Common myeloid progenitor, CD34-positive (primary cell): ENCODE data around the gene PRRT4.

Experiments
- CTCF ChIA-PET: fragments of 350-600 bp; sonication (Branson Sonifier 250); formaldehyde crosslinking; loops from one replicate; lab custom pipeline; 2021; ENCODE audit warnings: antibody characterized with exemption; lab: Charles Lee
- POLR2A ChIA-PET: fragments of 350-600 bp; sonication (Branson Sonifier 250); formaldehyde crosslinking; loops from one replicate; lab custom pipeline; 2021; ENCODE audit warnings: antibody characterized with exemption; lab: Charles Lee
- DNase-seq, 3 donors: peaks; one replicate each; pipeline versions ENCODE4 v3.0.0 to v3.0.0-alpha.2; 2013
- H3K27ac ChIP-seq, 2 experiments: 1 replicate in 1 of 2; 2 replicates in 1 of 2; pipeline ENCODE4 v1.7.0; 2013; ENCODE audit warnings: inconsistent platforms in 2 of 2, low read length in 2 of 2, mild to moderate bottlenecking in 2 of 2, low read depth in 1 of 2, moderate library complexity in 1 of 2; ENCODE audit not compliant: severe bottlenecking in 2 of 2, insufficient read depth in 1 of 2, poor library complexity in 1 of 2
- H3K27me3 ChIP-seq, 5 experiments: replicated peaks in 2 of 5; 1 replicate in 3 of 5; 2 replicates in 2 of 5; pipeline versions ENCODE4 v1.6.1 to v1.7.0; 2013; ENCODE audit warnings: low read length in 4 of 5, mild to moderate bottlenecking in 2 of 5, moderate library complexity in 2 of 5, inconsistent platforms in 1 of 5; ENCODE audit not compliant: insufficient read depth in 5 of 5, control insufficient read depth in 4 of 5
- H3K36me3 ChIP-seq, 4 experiments: 1 replicate in 2 of 4; 2 replicates in 2 of 4; pipeline versions ENCODE4 v1.6.1 to v1.7.0; 2013; ENCODE audit warnings: low read length in 3 of 4, control low read depth in 1 of 4, mild to moderate bottlenecking in 1 of 4; ENCODE audit not compliant: control insufficient read depth in 4 of 4, insufficient read depth in 4 of 4
- H3K4me1 ChIP-seq, 4 experiments: 1 replicate in 3 of 4; 2 replicates in 1 of 4; pipeline versions ENCODE4 v1.6.1 to v1.7.1; 2013; ENCODE audit warnings: low read length in 3 of 4, mild to moderate bottlenecking in 3 of 4, control low read depth in 1 of 4, inconsistent platforms in 1 of 4, moderate library complexity in 1 of 4; ENCODE audit not compliant: control insufficient read depth in 4 of 4, insufficient read depth in 4 of 4; ENCODE audit errors: control extremely low read depth in 1 of 4
- H3K4me3 ChIP-seq, 7 experiments: 1 replicate in 4 of 7; 2 replicates in 3 of 7; pipeline versions ENCODE4 v1.5.1 to v1.7.0; 2013; ENCODE audit warnings: mild to moderate bottlenecking in 7 of 7, low read length in 6 of 7, moderate library complexity in 6 of 7, inconsistent platforms in 2 of 7, low read depth in 2 of 7, control low read depth in 1 of 7; ENCODE audit not compliant: insufficient read depth in 4 of 7, control insufficient read depth in 1 of 7; ENCODE audit errors: extremely low read depth in 1 of 7
- H3K9me3 ChIP-seq, 5 experiments: 1 replicate in 4 of 5; 2 replicates in 1 of 5; pipeline versions ENCODE4 v1.6.1 to v1.7.1; 2013; ENCODE audit warnings: low read length in 4 of 5, mild to moderate bottlenecking in 2 of 5, inconsistent platforms in 1 of 5, low read depth in 1 of 5, moderate library complexity in 1 of 5; ENCODE audit not compliant: control insufficient read depth in 4 of 5, insufficient read depth in 2 of 5; ENCODE audit errors: control extremely low read depth in 1 of 5
- WGBS: methylation state at CpG from one replicate; pipeline ENCODE4 v1.1.5; 2013; ENCODE audit not compliant: insufficient coverage; 5-methylcytosine and 5-hydroxymethylcytosine counted together

The PRRT4 gene

GRCh38 chr7:128344431-128344774, 17.1 kb downstream of the PRRT4 start:
- POLR2A ChIA-PET = no interaction called here

GRCh38 chr7:128343554-128344430, 17.7 kb downstream of the PRRT4 start, which contains the start of gene RBM28:
RBM28 (minus strand) TSS chr7:128343908; CDS start chr7:128343793, 115 bp downstream.
- peaks cover 0 to 3% (median 1%) of the 10 kb centered on the region in 5 experiments for H3K27me3 ChIP-seq
- POLR2A ChIA-PET = interaction anchor here (0.6 kb wide), 2 partner anchors 9 to 15 kb away, joined by 3 read pairs; no protein-coding TSS in a partner anchor
- 0% methylated on average over 33 of the region's 49 CpGs for whole genome bisulfite sequencing
- H3K4me3 ChIP-seq = peak within 1 kb of the TSS; percentile 47 to 96 (median 90)
- H3K9me3 ChIP-seq = no peaks in the 10 kb centered on the region
- CTCF ChIA-PET = interaction anchor here (0.8 to 14.5 kb wide), 15 partner anchors 10 to 538 kb away, joined by 3 to 440 read pairs (median 5); partner anchors contain the start of gene HILPDA
- H3K27ac ChIP-seq = peak within 1 kb of the TSS; percentile 72 to 92
- peaks cover 0 to 16% (median 9%) of the 10 kb centered on the region in 4 experiments for H3K36me3 ChIP-seq
- H3K4me1 ChIP-seq = peaks cover 12 to 27% (median 17%) of the 10 kb centered on the region in 4 experiments
- peak; percentile 94 to 97 (median 97) for DNase-seq

More at GRCh38 chr7:128344431-128344774, 17.1 kb downstream of the PRRT4 start:
- WGBS = 95% methylated on average over 5 of the region's 5 CpGs
- peaks cover 0 to 8% (median 3%) of the 10 kb centered on the region in 5 experiments for H3K27me3 ChIP-seq
- DNase-seq = no peak
- H3K4me1 ChIP-seq = peaks cover 12 to 27% (median 17%) of the 10 kb centered on the region in 4 experiments
- no peaks in the 10 kb centered on the region for H3K9me3 ChIP-seq
- CTCF ChIA-PET = interaction anchor here (0.8 to 14.5 kb wide), 16 partner anchors 10 to 537 kb away, joined by 3 to 440 read pairs (median 5); partner anchors contain the start of gene HILPDA
- H3K4me3 ChIP-seq = peak overlapping the region in 1 of 7 experiments; percentile 90
- peaks cover 0 to 10% (median 6%) of the 10 kb centered on the region in 4 experiments for H3K36me3 ChIP-seq
- no peak overlapping the region for H3K27ac ChIP-seq

- WGBS = 95% methylated on average over 5 of the region's 6 CpGs
- Histone ChIP-seq H3K9me3 (no peaks in the 10 kb centered on the region), H3K27me3 (no peaks in the 10 kb centered on the region), H3K36me3 (peaks cover 5 to 33% (median 20%) of the 10 kb centered on the region in 4 experiments), H3K4me1 (peaks cover 12 to 27% (median 17%) of the 10 kb centered on the region in 4 experiments), H3K4me3 (peak overlapping the region in 1 of 7 experiments; percentile 96), H3K27ac (peak overlapping the region in 1 of 2 experiments; percentile 44)
- CTCF ChIA-PET = interaction anchor here (1.1 to 14.5 kb wide), 2 partner anchors 19 to 44 kb away, joined by 3 to 440 read pairs; no protein-coding TSS in a partner anchor
- POLR2A ChIA-PET = interaction anchor here (0.7 kb wide), 1 partner anchor 10 kb away, joined by 4 read pairs; no protein-coding TSS in a partner anchor
- DNase-seq = no peak
These were observed 19.8 kb downstream of the PRRT4 start for GRCh38 chr7:128341733-128342132.

- H3K4me1 ChIP-seq = no peaks in the 10 kb centered on the region
- POLR2A ChIA-PET = no interaction called here
- H3K36me3 ChIP-seq = peaks cover 28 to 77% (median 52%) of the 10 kb centered on the region in 4 experiments
- H3K27me3 ChIP-seq = no peaks in the 10 kb centered on the region
- no peak overlapping the region for H3K4me3 ChIP-seq
- 95% methylated on average over 3 of the region's 3 CpGs for WGBS
- H3K27ac ChIP-seq = no peak overlapping the region
- CTCF ChIA-PET = interaction anchor here (0.9 to 1.7 kb wide), 2 partner anchors 14 to 91 kb away, joined by 3 to 5 read pairs; no protein-coding TSS in a partner anchor
- no peak for DNase-seq
- no peaks in the 10 kb centered on the region for H3K9me3 ChIP-seq
These were observed 25.8 kb downstream of the PRRT4 start for GRCh38 chr7:128335730-128336129.

- Histone ChIP-seq H3K27ac (no peak overlapping the region), H3K9me3 (no peaks in the 10 kb centered on the region), H3K27me3 (no peaks in the 10 kb centered on the region), H3K4me1 (peaks cover 17 to 37% (median 32%) of the 10 kb centered on the region in 4 experiments), H3K4me3 (no peak overlapping the region), H3K36me3 (peaks cover 12 to 61% (median 45%) of the 10 kb centered on the region in 4 experiments)
- POLR2A ChIA-PET = no interaction called here
- 100% methylated on average over 5 of the region's 9 CpGs for WGBS
- no peak for DNase-seq
- CTCF ChIA-PET = interaction anchor here (1.0 to 1.4 kb wide), 4 partner anchors 13 to 617 kb away, joined by 3 to 7 read pairs (median 3); no protein-coding TSS in a partner anchor
These were observed 37.2 kb downstream of the PRRT4 start for GRCh38 chr7:128324368-128324680.

- WGBS = 84% methylated on average over 4 of the region's 10 CpGs
- H3K4me3 ChIP-seq = no peak overlapping the region
- H3K9me3 ChIP-seq = no peaks in the 10 kb centered on the region
- H3K27me3 ChIP-seq = no peaks in the 10 kb centered on the region
- peaks cover 12 to 58% (median 42%) of the 10 kb centered on the region in 4 experiments for H3K36me3 ChIP-seq
- H3K27ac ChIP-seq = no peak overlapping the region
- ChIA-PET POLR2A (no interaction called here), CTCF (interaction anchor here (1.0 to 3.2 kb wide), 6 partner anchors 14 to 616 kb away, joined by 3 to 18 read pairs (median 6); partner anchors contain the start of gene LRRC4)
- peaks cover 22 to 44% (median 38%) of the 10 kb centered on the region in 4 experiments for H3K4me1 ChIP-seq
- no peak for DNase-seq
These were observed 37.8 kb downstream of the PRRT4 start for GRCh38 chr7:128323459-128324367.
